HAP-1 (cell line): ENCODE measurements around the gene GGCX.
"Not testable (repeated sequence)": the region's sequence is repeated elsewhere in the genome, so short reads cannot be mapped to it uniquely, and the experiment has no call there.

Source experiments
- DNase-seq, 2 experiments: peaks; one replicate each; pipeline ENCODE4 v3.0.0-alpha.2; 2016 to 2020; ENCODE audit warnings: low spot score in 2 of 2
- H3K27me3 ChIP-seq: fragments of 250-450 bp; sonication (Bioruptor Pico); 2 replicates; pipeline ENCODE4 v1.5.1; 2020; ENCODE audit warnings: low read depth, mild to moderate bottlenecking, moderate library complexity
- H3K36me3 ChIP-seq: fragments of 250-450 bp; sonication (Bioruptor Pico); replicated peaks from 2 replicates; pipeline ENCODE4 v1.5.1; 2020; ENCODE audit warnings: mild to moderate bottlenecking
- H3K4me1 ChIP-seq: fragments of 250-450 bp; sonication (Bioruptor Pico); 2 replicates; pipeline ENCODE4 v1.5.1; 2020; ENCODE audit warnings: mild to moderate bottlenecking
- H3K4me3 ChIP-seq: fragments of 250-450 bp; sonication (Bioruptor Pico); 2 replicates; pipeline ENCODE4 v1.5.1; 2020; ENCODE audit warnings: mild to moderate bottlenecking, moderate library complexity
- H3K9me3 ChIP-seq: fragments of 250-450 bp; sonication (Bioruptor Pico); 2 replicates; pipeline ENCODE4 v1.5.1; 2020; ENCODE audit warnings: mild to moderate bottlenecking, moderate library complexity
- in situ Hi-C: fragments of 300-500 bp; cut with MboI; formaldehyde crosslinking; loops from 3 replicates; pipeline ENCODE4 v1.14.3; 2020; ENCODE audit warnings: low sequenced_read_pairs, inconsistent platforms, mixed read lengths

GGCX gene

GRCh38 chr2:85561280-85562212, at the start of gene GGCX:
TSS of gene GGCX (minus strand) at chr2:85561493. CDS start at chr2:85561428, 65 bp downstream.
- no peaks in the 10 kb centered on the region for H3K9me3 ChIP-seq
- DNase-seq, result peak; percentile 96 to 97
- in situ Hi-C loops, result loop anchor here (5.0 kb wide), 1 partner anchor 41 kb away; the partner anchor contains the start of gene TMEM150A
- H3K4me3 ChIP-seq, result peak within 1 kb of the TSS; percentile 74
- H3K4me1 ChIP-seq, result peaks cover 7% of the 10 kb centered on the region
- no peaks in the 10 kb centered on the region for H3K27me3 ChIP-seq
- peaks cover 13% of the 10 kb centered on the region for H3K36me3 ChIP-seq

- no peaks in the 10 kb centered on the region; the same call in 1 of the 2 replicates for H3K9me3 ChIP-seq
- H3K4me1 ChIP-seq, result peaks cover 23% of the 10 kb centered on the region
- peaks cover 27% of the 10 kb centered on the region for H3K36me3 ChIP-seq
- no peak overlapping the region for H3K4me3 ChIP-seq
- in situ Hi-C loops, result no loop called here
- H3K27me3 ChIP-seq, result no peaks in the 10 kb centered on the region
- DNase-seq, result no peak
Measured at GRCh38 chr2:85607268-85608215, 46.2 kb upstream of the GGCX start.

GRCh38 chr2:85606116-85606455, 44.8 kb upstream of the GGCX start:
- peaks cover 21% of the 10 kb centered on the region for H3K4me1 ChIP-seq
- peaks cover 21% of the 10 kb centered on the region for H3K36me3 ChIP-seq
- H3K27me3 ChIP-seq, result no peaks in the 10 kb centered on the region
- no peak overlapping the region for H3K4me3 ChIP-seq
- H3K9me3 ChIP-seq, result no peaks in the 10 kb centered on the region; the same call in 1 of the 2 replicates
- DNase-seq, result no peak
- in situ Hi-C loops, result no loop called here

GRCh38 chr2:85605406-85606115, 44.3 kb upstream of the GGCX start:
- Histone ChIP-seq H3K27me3 (no peaks in the 10 kb centered on the region), H3K4me3 (no peak overlapping the region), H3K9me3 (no peaks in the 10 kb centered on the region), H3K36me3 (peaks cover 26% of the 10 kb centered on the region), H3K4me1 (peaks cover 19% of the 10 kb centered on the region)
- DNase-seq, result peak; percentile 60 to 83
- in situ Hi-C loops, result no loop called here

DNA sequence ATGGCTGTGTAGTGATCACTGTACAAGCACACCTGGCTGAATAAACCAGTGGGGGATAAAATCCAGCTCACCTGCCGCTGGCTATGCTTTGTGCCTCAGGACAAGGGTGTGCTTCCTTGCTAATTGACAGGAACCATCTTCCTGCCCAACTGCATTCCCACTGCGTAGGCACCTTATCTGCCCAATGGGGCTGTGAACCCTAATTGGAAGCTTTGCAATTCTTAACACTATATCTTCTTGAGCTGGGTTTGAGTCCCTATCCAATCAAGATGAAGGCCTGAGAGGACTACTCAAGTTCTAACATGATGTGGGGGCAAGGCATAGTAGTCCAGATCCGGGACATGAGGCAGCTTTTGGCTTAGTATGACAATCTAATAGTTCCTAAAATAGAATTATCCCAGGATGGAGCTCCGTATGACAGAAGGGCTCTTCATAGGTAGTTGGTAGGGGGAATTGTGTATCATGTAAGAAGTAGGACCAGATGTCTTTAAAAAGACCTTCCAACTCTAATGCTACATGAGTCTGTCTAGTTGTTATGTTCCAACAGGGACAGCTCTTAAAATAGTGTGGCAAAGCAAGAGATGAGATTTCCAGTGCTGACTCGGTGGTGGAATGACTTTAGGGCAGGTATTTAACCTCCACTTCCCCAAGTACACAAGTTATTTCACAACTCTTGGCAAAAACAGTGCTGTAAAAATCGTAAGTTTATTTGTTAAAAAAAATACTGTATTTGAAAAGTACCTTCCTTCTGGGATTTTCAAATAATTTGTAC, 43.5 kb upstream of the GGCX start:
- in situ Hi-C loops, result loop anchor here (5.0 kb wide), 1 partner anchor 42 kb away; the partner anchor contains the start of gene GGCX
- Histone ChIP-seq H3K4me3 (no peak overlapping the region), H3K4me1 (peaks cover 19% of the 10 kb centered on the region), H3K36me3 (peaks cover 24% of the 10 kb centered on the region), H3K9me3 (no peaks in the 10 kb centered on the region), H3K27me3 (no peaks in the 10 kb centered on the region)
- no peak for DNase-seq

DNA sequence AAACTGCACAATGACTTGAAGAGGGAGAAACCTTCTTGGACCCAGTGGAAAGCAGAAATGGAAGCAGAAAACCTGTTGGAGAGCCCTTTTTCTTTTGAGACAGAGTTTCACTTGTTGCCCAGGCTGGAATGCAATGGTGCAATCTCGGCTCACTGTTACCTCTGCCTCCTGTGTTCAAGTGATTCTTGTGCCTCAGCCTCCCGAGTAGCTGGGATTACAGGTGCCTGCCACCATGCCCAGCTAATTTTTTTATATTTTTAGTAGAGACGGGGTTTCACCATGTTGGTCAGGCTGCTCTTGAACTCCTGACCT, 42.8 kb upstream of the GGCX start:
- peaks cover 22% of the 10 kb centered on the region for H3K36me3 ChIP-seq
- H3K4me1 ChIP-seq, result peaks cover 19% of the 10 kb centered on the region
- DNase-seq, H3K4me3 ChIP-seq, H3K27me3 ChIP-seq, H3K9me3 ChIP-seq: not testable (repeated sequence)
- in situ Hi-C loops, result loop anchor here (5.0 kb wide), 1 partner anchor 42 kb away; the partner anchor contains the start of gene GGCX

DNA sequence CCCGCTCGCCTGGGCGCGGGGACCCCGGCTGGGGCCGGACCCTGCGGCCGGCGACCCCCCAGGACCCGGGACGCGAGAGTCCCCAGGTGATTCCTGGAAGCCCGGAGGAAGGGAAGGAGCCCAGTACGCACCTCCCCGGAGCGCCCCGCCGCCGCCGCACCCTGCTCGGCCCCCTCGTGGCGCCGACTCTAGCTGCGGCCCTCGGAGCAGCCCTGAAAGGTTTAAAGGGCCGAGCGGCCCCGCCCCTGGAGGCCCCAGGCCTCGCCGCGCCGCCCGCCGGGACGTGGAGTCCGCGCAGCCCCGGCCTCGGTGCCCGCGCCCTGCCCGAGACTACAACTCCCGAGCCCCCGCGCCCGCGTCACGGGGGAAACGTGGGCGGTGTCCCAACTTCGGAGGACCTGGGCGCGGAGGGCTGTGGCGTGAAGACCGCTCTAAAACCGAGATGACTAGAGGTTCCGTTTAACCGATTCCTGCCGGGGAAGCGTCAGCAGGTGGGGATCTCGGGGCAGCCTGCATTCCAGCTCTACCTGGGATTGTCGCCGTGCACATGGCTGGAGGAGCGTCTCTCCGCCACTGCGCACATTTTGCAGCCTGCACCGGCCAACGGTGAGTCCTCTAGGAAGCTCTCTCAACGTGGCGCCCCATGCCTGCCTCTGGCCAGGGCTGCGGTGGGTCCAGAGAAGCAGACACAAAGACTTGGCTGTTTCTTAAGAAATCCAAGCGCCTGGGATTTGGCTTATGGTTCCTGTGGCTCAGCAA, 41.4 kb upstream of the GGCX start, which contains the start of gene TMEM150A:
TMEM150A (minus strand) TSS at position 223 of the 759 bp plus-strand sequence. CDS start 750 bp downstream, outside the sequence.
- Histone ChIP-seq H3K4me1 (peaks cover 19% of the 10 kb centered on the region), H3K4me3 (peak within 1 kb of the TSS; percentile 71), H3K9me3 (no peaks in the 10 kb centered on the region), H3K36me3 (peaks cover 17% of the 10 kb centered on the region), H3K27me3 (no peaks in the 10 kb centered on the region)
- DNase-seq, result peak; percentile 87 to 93
- in situ Hi-C loops, result loop anchor here (5.0 kb wide), 1 partner anchor 40 kb away; the partner anchor contains the start of gene GGCX

GRCh38 chr2:85601771-85602475, 40.6 kb upstream of the GGCX start:
- no peaks in the 10 kb centered on the region for H3K9me3 ChIP-seq
- in situ Hi-C loops, result loop anchor here (5.0 kb wide), 1 partner anchor 40 kb away; the partner anchor contains the start of gene GGCX

DNA sequence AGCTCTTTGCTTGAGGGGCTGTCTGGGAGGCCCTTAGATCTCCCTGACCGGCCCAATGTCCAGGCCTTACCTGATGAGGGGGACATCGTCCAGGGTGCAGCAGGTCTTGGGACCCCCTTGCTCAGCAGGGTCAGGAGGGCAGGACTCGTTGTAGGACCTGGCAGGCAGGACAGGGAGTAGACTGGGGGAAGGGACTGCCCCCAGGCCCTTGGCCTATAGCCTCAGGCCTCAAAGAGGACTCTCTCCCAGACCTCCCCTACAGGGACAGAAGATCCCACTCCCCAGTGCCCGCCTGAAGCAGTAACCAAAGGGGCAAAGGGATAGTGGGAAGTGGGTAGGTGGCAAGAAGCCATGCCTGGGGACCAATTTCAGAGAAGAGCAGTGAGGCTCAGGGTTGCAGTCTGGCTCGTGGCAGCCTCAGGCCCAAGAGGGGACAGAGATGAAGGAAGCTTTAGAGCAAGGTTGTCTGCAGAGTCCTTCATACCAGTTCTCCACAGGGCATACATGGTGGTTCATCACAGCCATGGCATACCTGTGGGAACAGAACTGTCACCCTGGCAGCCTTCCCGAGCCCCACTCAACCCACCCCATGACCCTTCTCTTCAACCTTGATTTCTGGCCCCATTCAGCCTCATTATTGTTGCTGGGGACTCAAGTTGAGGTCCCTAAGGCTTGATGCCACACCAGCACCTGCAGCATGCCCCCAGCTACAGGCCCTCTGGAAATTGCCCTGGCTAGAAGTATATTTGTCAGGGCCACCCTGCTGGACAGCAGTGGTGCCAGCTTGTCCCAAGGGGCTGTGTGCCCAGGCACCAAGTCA, 39.9 kb upstream of the GGCX start:
- no peaks in the 10 kb centered on the region for H3K9me3 ChIP-seq
- peaks cover 17% of the 10 kb centered on the region for H3K4me1 ChIP-seq
- H3K4me3 ChIP-seq, result no peak overlapping the region; the same call in 1 of the 2 replicates
- in situ Hi-C loops, result loop anchor here (5.0 kb wide), 1 partner anchor 39 kb away; the partner anchor contains the start of gene GGCX
- H3K27me3 ChIP-seq, result no peaks in the 10 kb centered on the region
- DNase-seq, result no peak
- H3K36me3 ChIP-seq, result peaks cover 26% of the 10 kb centered on the region

More at GRCh38 chr2:85601771-85602475, 40.6 kb upstream of the GGCX start:
- peak overlapping the region; percentile 71 for H3K4me3 ChIP-seq
- no peak for DNase-seq
- peaks cover 22% of the 10 kb centered on the region for H3K36me3 ChIP-seq
- peaks cover 19% of the 10 kb centered on the region for H3K4me1 ChIP-seq
- H3K27me3 ChIP-seq, result no peaks in the 10 kb centered on the region

GRCh38 chr2:85600235-85600575, 38.9 kb upstream of the GGCX start:
- peaks cover 7% of the 10 kb centered on the region for H3K4me1 ChIP-seq
- H3K4me3 ChIP-seq, result no peak overlapping the region
- in situ Hi-C loops, result loop anchor here (5.0 kb wide), 1 partner anchor 38 kb away; the partner anchor contains the start of gene GGCX
- H3K36me3 ChIP-seq, result peaks cover 26% of the 10 kb centered on the region
- no peaks in the 10 kb centered on the region for H3K9me3 ChIP-seq
- DNase-seq, result no peak
- H3K27me3 ChIP-seq, result no peaks in the 10 kb centered on the region
